ENCODE data around the gene SLC39A13. TPM values are rescaled to one million over a fixed set of nuclear protein-coding genes. Genes with fewer than 3 reads are reported as not detected.

The SLC39A13 gene

DNA sequence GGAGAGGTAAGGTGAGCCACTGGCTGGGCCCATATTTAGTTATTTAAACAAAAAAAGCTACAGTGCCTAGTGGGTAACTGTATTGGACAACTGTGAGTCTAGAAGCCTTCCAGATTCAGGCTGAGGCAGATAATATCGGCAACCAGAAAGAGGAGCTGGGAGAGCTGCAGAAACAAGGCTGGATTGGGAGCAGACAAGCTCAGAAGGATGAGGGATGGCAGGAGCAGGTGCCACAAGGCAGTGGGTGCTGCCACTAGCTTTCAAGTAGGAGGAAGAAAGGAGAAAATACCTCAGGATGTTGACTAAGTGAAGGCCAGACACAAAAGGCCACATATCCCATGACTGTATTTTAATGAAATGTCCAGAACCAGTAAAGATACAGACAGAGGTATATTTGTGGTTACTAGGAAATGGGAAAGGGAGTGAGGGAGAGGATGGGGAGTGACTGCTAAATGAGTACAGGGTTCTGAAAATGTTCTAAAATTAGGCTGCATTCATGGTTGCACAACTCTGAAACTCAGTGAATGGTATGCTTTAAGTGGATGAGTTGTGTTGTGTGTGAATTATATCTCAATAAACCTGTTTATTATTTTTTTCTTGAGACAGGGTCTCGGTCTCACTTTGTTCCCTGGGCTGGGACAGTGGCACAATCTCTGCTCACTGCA lies 52.3 kb downstream of the SLC39A13 start:
- H3K9me3 ChIP-seq (replicated peaks in 1 of 2; ENCODE audit: control insufficient read depth in 2 of 2, insufficient read depth in 1 of 2, low read depth in 1 of 2, low read length in 2 of 2), result no peaks in the 10 kb centered on the region
- no peak overlapping the region for H3K18ac ChIP-seq (ENCODE audit: low read length)
- H3K4me2 ChIP-seq (ENCODE audit: insufficient read depth, low read length, poor library complexity, severe bottlenecking), result no peak overlapping the region
- H3K27ac ChIP-seq (replicated peaks; ENCODE audit: low read length), result no peak overlapping the region
- H4K91ac ChIP-seq (ENCODE audit: low read depth, low read length, poor library complexity), result no peak overlapping the region
- WGBS, 2 donors (ENCODE audit: extremely low coverage in 2 of 2, insufficient read length in 2 of 2, insufficient replicate concordance in 1 of 2), result no CpG with 5 or more reads among the region's 2 CpGs
- H3K4me1 ChIP-seq (ENCODE audit: control insufficient read depth in 2 of 2, insufficient read depth in 1 of 2, low read depth in 1 of 2, low read length in 2 of 2), result peaks cover 0 to 11% of the 10 kb centered on the region in 2 donors
- no peak overlapping the region for H3K4me3 ChIP-seq (ENCODE audit: low read length in 2 of 2)
- no peak overlapping the region for H4K8ac ChIP-seq (ENCODE audit: low read depth, low read length)
- no peak overlapping the region for H2BK120ac ChIP-seq (ENCODE audit: low read depth, low read length)
- H2BK5ac ChIP-seq (ENCODE audit: low read length), result no peak overlapping the region
- no peak overlapping the region for H2BK12ac ChIP-seq (ENCODE audit: low read length)
- H3K9ac ChIP-seq (ENCODE audit: low read depth, low read length, poor library complexity), result no peak overlapping the region
- H2AK5ac ChIP-seq (ENCODE audit: low read depth, low read length), result no peak overlapping the region
- no peak overlapping the region for H3K14ac ChIP-seq (ENCODE audit: low read length)
- no peak for DNase-seq (ENCODE audit: low spot score)
- no peak overlapping the region for H3K4ac ChIP-seq (ENCODE audit: low read length)
- H2AFZ ChIP-seq (ENCODE audit: low read length), result no peak overlapping the region
- no peak overlapping the region for H3K23ac ChIP-seq (ENCODE audit: low read depth, low read length, poor library complexity)
- no peaks in the 10 kb centered on the region for H3K27me3 ChIP-seq (ENCODE audit: control insufficient read depth in 3 of 3, insufficient read depth in 3 of 3, low read depth in 1 of 3, low read length in 3 of 3)
- peaks cover 5 to 28% of the 10 kb centered on the region in 2 donors for H3K36me3 ChIP-seq (replicated peaks in 1 of 2; ENCODE audit: control insufficient read depth in 2 of 2, insufficient read depth in 2 of 2, low read length in 2 of 2)
- no peak overlapping the region for H2BK15ac ChIP-seq (ENCODE audit: low read length)
- H3K79me1 ChIP-seq (ENCODE audit: low read depth, low read length), result no peaks in the 10 kb centered on the region

DNA sequence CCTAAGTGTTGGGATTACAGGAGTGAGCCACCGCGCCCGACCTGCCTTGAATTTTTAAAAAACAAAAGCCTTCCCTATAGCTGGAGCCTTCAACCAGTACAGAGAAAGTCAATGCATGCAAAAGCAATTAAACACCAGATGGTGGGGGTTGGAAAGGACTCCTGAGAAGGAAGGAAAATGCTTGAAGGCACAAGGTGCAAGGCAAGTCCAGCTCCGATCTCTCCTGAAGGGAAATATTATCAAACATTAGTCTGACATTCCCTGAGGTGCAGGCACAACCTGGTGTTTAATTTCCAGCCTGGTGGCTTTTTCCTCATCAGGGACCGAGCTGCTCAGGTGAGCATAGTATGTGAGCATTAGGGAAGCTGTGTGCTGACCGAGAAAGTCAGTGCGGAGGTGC lies 53.5 kb downstream of the SLC39A13 start:
- H3K18ac ChIP-seq (ENCODE audit: low read length), result no peak overlapping the region
- H2BK120ac ChIP-seq (ENCODE audit: low read depth, low read length), result no peak overlapping the region
- H2BK15ac ChIP-seq (ENCODE audit: low read length), result no peak overlapping the region
- H2BK12ac ChIP-seq (ENCODE audit: low read length), result no peak overlapping the region
- H3K14ac ChIP-seq (ENCODE audit: low read length), result no peak overlapping the region
- H3K4me3 ChIP-seq (ENCODE audit: low read length in 2 of 2), result no peak overlapping the region
- no CpG with 5 or more reads among the region's 7 CpGs for WGBS, 2 donors (ENCODE audit: extremely low coverage in 2 of 2, insufficient read length in 2 of 2, insufficient replicate concordance in 1 of 2)
- no peak overlapping the region for H3K27ac ChIP-seq (replicated peaks; ENCODE audit: low read length)
- H3K4ac ChIP-seq (ENCODE audit: low read length), result no peak overlapping the region
- H3K9me3 ChIP-seq (replicated peaks in 1 of 2; ENCODE audit: control insufficient read depth in 2 of 2, insufficient read depth in 1 of 2, low read depth in 1 of 2, low read length in 2 of 2), result no peaks in the 10 kb centered on the region
- H2BK5ac ChIP-seq (ENCODE audit: low read length), result no peak overlapping the region
- no peak overlapping the region for H2AK5ac ChIP-seq (ENCODE audit: low read depth, low read length)
- DNase-seq (ENCODE audit: low spot score), result no peak
- H4K8ac ChIP-seq (ENCODE audit: low read depth, low read length), result no peak overlapping the region
- no peak overlapping the region for H2AFZ ChIP-seq (ENCODE audit: low read length)
- H3K4me2 ChIP-seq (ENCODE audit: insufficient read depth, low read length, poor library complexity, severe bottlenecking), result no peak overlapping the region
- H3K4me1 ChIP-seq (ENCODE audit: control insufficient read depth in 2 of 2, insufficient read depth in 1 of 2, low read depth in 1 of 2, low read length in 2 of 2), result peaks cover under 1 to 15% of the 10 kb centered on the region in 2 donors
- H3K79me1 ChIP-seq (ENCODE audit: low read depth, low read length), result no peaks in the 10 kb centered on the region
- no peak overlapping the region for H3K23ac ChIP-seq (ENCODE audit: low read depth, low read length, poor library complexity)
- H4K91ac ChIP-seq (ENCODE audit: low read depth, low read length, poor library complexity), result no peak overlapping the region
- no peaks in the 10 kb centered on the region for H3K27me3 ChIP-seq (ENCODE audit: control insufficient read depth in 3 of 3, insufficient read depth in 3 of 3, low read depth in 1 of 3, low read length in 3 of 3)
- no peak overlapping the region for H3K9ac ChIP-seq (ENCODE audit: low read depth, low read length, poor library complexity)
- H3K36me3 ChIP-seq (replicated peaks in 1 of 2; ENCODE audit: control insufficient read depth in 2 of 2, insufficient read depth in 2 of 2, low read length in 2 of 2), result peaks cover 5 to 40% of the 10 kb centered on the region in 2 donors

DNA sequence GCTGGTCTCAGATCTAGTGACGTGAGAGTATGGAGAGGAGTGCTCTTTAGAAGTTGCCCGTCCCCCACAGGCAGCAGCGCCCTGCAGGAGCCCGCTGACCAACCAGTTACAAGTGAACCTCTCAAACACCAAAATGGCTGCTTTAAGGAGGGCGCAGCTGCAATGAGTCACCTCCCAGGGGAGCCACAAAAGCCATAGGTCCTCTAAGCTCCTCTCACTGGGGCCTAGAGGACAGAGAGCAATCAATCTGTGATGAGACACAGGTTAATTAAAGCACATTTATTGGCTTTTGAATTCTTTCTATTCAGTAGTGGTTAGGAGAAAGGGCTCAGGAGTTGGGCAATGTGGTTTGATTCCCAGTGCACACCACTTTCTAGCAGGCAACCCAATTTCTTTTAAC lies 56.1 kb downstream of the SLC39A13 start:
- Histone ChIP-seq H3K27me3 (ENCODE audit: control insufficient read depth in 3 of 3, insufficient read depth in 3 of 3, low read depth in 1 of 3, low read length in 3 of 3) (no peaks in the 10 kb centered on the region), H2AK5ac (ENCODE audit: low read depth, low read length) (no peak overlapping the region), H2BK5ac (ENCODE audit: low read length) (no peak overlapping the region), H3K14ac (ENCODE audit: low read length) (no peak overlapping the region), H3K18ac (ENCODE audit: low read length) (no peak overlapping the region), H3K79me1 (ENCODE audit: low read depth, low read length) (peaks cover 2% of the 10 kb centered on the region), H2AFZ (ENCODE audit: low read length) (no peak overlapping the region), H2BK12ac (ENCODE audit: low read length) (no peak overlapping the region), H3K9me3 (replicated peaks in 1 of 2; ENCODE audit: control insufficient read depth in 2 of 2, insufficient read depth in 1 of 2, low read depth in 1 of 2, low read length in 2 of 2) (no peaks in the 10 kb centered on the region), H3K4me2 (ENCODE audit: insufficient read depth, low read length, poor library complexity, severe bottlenecking) (no peak overlapping the region), H3K4me3 (ENCODE audit: low read length in 2 of 2) (no peak overlapping the region), H2BK120ac (ENCODE audit: low read depth, low read length) (no peak overlapping the region), H3K27ac (replicated peaks; ENCODE audit: low read length) (peak overlapping the region; percentile 62), H3K36me3 (replicated peaks in 1 of 2; ENCODE audit: control insufficient read depth in 2 of 2, insufficient read depth in 2 of 2, low read length in 2 of 2) (peaks cover 7 to 66% of the 10 kb centered on the region in 2 donors), H4K8ac (ENCODE audit: low read depth, low read length) (no peak overlapping the region), H3K9ac (ENCODE audit: low read depth, low read length, poor library complexity) (no peak overlapping the region), H3K4me1 (ENCODE audit: control insufficient read depth in 2 of 2, insufficient read depth in 1 of 2, low read depth in 1 of 2, low read length in 2 of 2) (peaks cover 15 to 35% of the 10 kb centered on the region in 2 donors), H3K23ac (ENCODE audit: low read depth, low read length, poor library complexity) (no peak overlapping the region), H4K91ac (ENCODE audit: low read depth, low read length, poor library complexity) (no peak overlapping the region), H3K4ac (ENCODE audit: low read length) (no peak overlapping the region), H2BK15ac (ENCODE audit: low read length) (no peak overlapping the region)
- DNase-seq (ENCODE audit: low spot score), result peak; percentile 51
- no CpG with 5 or more reads among the region's 5 CpGs for WGBS, 2 donors (ENCODE audit: extremely low coverage in 2 of 2, insufficient read length in 2 of 2, insufficient replicate concordance in 1 of 2)

Small RNA genes within 50 kb of the gene (small RNA-seq; reads per million reads assigned to genes)
- not detected for gene MIR4487 (ENCODE audit: insufficient read depth)

All from neuronal stem cell (in vitro differentiated cells).